GM21529 (cell line): Measurements from ENCODE around the gene HOXD12.

Experiments used
- ATAC-seq: cut with Tn5 transposase; IDR thresholded peaks from one replicate; pipeline ENCODE4 v1.9.1; 2021; ENCODE audit not compliant: unreplicated experiment

HOXD12 gene

GRCh38 chr2:176147210-176147799 lies 47.7 kb downstream of the HOXD12 start:
- no peak for ATAC-seq

- ATAC-seq = no peak
Measured at GRCh38 chr2:176147800-176148496, 48.4 kb downstream of the HOXD12 start.

- ATAC-seq = no peak
Measured at GRCh38 chr2:176148751-176149421, 49.3 kb downstream of the HOXD12 start.

GRCh38 chr2:176149481-176149938 lies 49.9 kb downstream of the HOXD12 start:
- no peak for ATAC-seq

GRCh38 chr2:176149939-176150583 lies 50.5 kb downstream of the HOXD12 start:
- ATAC-seq = no peak

- ATAC-seq = no peak
Measured at GRCh38 chr2:176150584-176151441, 51.2 kb downstream of the HOXD12 start.

- ATAC-seq = no peak
Measured at GRCh38 chr2:176151442-176152287, 52.1 kb downstream of the HOXD12 start, which contains the start of gene HOXD4. Gene HOXD4 (plus strand): TSS chr2:176151550. CDS start chr2:176151634, 84 bp downstream.
